ENCODE data around the gene VWA1. TPM values are rescaled to one million over a fixed set of nuclear protein-coding genes. Genes with fewer than 3 reads are reported as not detected.

The VWA1 gene
- total and polyA plus RNA-seq, 10 of the 15 experiments (the other 5 are each of a cell fraction or from before 2014, with no cell fraction given), result 0.02 to 1.7 (median 0.32) TPM; not detected in 2

DNA sequence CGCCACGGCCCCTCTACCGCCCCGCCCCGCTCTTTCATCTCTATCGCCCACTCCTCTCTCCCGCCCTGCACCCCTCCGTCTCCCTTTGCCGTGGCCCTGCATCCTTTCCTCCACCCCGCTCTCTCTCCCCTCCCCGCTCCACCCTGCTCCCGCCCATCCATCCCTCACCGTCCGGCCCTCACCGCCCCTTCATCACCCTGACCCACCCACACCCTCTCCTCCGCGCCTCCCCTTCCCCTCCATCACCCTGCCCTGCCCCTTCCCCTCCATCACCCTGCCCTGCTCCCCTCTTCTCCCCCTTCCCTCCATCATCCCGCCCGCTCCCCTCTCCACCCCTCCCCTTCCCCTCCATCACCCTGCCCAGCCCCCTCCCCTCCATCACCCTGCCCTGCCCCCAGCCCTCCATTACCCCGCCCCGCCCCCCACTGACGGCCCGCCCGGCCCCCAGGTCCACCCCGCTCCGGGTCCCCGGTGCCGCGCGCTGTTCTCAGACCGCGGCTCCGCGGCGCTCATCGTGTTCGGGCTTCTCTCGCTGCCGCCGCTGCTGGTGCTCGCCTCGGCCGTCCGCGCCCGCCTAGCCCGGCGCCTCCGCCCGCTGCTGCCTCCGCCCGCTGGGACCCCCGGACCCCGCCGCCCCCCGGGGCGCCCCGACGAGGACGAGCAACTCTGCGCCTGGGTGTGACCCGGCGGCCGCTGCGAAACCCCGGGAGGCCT lies 8.2 kb upstream of the VWA1 start:
- Histone ChIP-seq H3K27me3 (replicated peaks in 1 of 2; ENCODE audit: control insufficient read depth in 2 of 2, insufficient read depth in 2 of 2, low read length in 1 of 2) (peaks cover 0 to 2% of the 10 kb centered on the region in 2 experiments; a peak in 1 of 4 replicates), H4K20me1 (ENCODE audit: control insufficient read depth, insufficient read depth) (no peaks in the 10 kb centered on the region), H3K79me2 (ENCODE audit: control insufficient read depth, insufficient read depth, low read length) (no peaks in the 10 kb centered on the region), H3K36me3 (ENCODE audit: control insufficient read depth in 2 of 2, insufficient read depth in 2 of 2, low read length in 1 of 2) (no peaks in the 10 kb centered on the region), H2AFZ (ENCODE audit: control insufficient read depth, low read depth, low read length) (no peak overlapping the region), H3K9ac (ENCODE audit: control insufficient read depth, insufficient read depth, low read length) (no peak overlapping the region), H3K4me1 (ENCODE audit: control insufficient read depth, insufficient read depth, low read length) (no peaks in the 10 kb centered on the region), H3K27ac (ENCODE audit: control insufficient read depth, insufficient read depth) (no peak overlapping the region), H3K9me3 (replicated peaks; ENCODE audit: control insufficient read depth, insufficient read depth, low read length) (no peaks in the 10 kb centered on the region), H3K4me2 (ENCODE audit: control insufficient read depth, insufficient read depth) (no peak overlapping the region), H3K4me3 (no peak overlapping the region)
- intact Hi-C loops (cut with micrococcal nuclease; ENCODE audit: unreplicated experiment) (no loop called here), in situ Hi-C loops (cut with MboI) (no loop called here)
- DNase-seq (ENCODE audit: low read depth, low spot score) (no peak), ATAC-seq (no peak), FAIRE-seq (no peak)
- ChIA-PET RAD21 (ENCODE audit: unreplicated experiment) (no interaction called here), POLR2A (no interaction called here), CTCF (interaction anchor here (0.6 kb wide), 1 partner anchor 25 kb away, joined by 3 read pairs; no protein-coding TSS in a partner anchor), SMC1A (ENCODE audit: uncharacterized antibody, unreplicated experiment) (no interaction called here)
- WGBS (ENCODE audit: insufficient coverage, insufficient replicate concordance, low lambda C conversion rate, missing lambda C conversion rate), result 19% methylated on average over 9 of the region's 66 CpGs
- BruUV-seq (replicated peaks), result no TSS peak
- no peak for TF ChIP-seq FOXK2 (IDR thresholded peaks at IDR 0.05)
- no peak for TF ChIP-seq NR2C2 (IDR thresholded peaks at IDR 0.05; ENCODE audit: borderline replicate concordance, control insufficient read depth, insufficient read length, low read depth)
- TF ChIP-seq, protein P1, sequence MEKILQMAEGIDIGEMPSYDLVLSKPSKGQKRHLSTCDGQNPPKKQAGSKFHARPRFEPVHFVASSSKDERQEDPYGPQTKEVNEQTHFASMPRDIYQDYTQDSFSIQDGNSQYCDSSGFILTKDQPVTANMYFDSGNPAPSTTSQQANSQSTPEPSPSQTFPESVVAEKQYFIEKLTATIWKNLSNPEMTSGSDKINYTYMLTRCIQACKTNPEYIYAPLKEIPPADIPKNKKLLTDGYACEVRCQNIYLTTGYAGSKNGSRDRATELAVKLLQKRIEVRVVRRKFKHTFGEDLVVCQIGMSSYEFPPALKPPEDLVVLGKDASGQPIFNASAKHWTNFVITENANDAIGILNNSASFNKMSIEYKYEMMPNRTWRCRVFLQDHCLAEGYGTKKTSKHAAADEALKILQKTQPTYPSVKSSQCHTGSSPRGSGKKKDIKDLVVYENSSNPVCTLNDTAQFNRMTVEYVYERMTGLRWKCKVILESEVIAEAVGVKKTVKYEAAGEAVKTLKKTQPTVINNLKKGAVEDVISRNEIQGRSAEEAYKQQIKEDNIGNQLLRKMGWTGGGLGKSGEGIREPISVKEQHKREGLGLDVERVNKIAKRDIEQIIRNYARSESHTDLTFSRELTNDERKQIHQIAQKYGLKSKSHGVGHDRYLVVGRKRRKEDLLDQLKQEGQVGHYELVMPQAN (conservative IDR thresholded peaks at IDR 0.05), result no peak
- no peak for TF ChIP-seq POU2F2 (IDR thresholded peaks at IDR 0.05; ENCODE audit: borderline replicate concordance, low read depth, low read length)
- no peak for TF ChIP-seq BACH1 (IDR thresholded peaks at IDR 0.05; ENCODE audit: borderline replicate concordance)
- TF ChIP-seq, protein P2, sequence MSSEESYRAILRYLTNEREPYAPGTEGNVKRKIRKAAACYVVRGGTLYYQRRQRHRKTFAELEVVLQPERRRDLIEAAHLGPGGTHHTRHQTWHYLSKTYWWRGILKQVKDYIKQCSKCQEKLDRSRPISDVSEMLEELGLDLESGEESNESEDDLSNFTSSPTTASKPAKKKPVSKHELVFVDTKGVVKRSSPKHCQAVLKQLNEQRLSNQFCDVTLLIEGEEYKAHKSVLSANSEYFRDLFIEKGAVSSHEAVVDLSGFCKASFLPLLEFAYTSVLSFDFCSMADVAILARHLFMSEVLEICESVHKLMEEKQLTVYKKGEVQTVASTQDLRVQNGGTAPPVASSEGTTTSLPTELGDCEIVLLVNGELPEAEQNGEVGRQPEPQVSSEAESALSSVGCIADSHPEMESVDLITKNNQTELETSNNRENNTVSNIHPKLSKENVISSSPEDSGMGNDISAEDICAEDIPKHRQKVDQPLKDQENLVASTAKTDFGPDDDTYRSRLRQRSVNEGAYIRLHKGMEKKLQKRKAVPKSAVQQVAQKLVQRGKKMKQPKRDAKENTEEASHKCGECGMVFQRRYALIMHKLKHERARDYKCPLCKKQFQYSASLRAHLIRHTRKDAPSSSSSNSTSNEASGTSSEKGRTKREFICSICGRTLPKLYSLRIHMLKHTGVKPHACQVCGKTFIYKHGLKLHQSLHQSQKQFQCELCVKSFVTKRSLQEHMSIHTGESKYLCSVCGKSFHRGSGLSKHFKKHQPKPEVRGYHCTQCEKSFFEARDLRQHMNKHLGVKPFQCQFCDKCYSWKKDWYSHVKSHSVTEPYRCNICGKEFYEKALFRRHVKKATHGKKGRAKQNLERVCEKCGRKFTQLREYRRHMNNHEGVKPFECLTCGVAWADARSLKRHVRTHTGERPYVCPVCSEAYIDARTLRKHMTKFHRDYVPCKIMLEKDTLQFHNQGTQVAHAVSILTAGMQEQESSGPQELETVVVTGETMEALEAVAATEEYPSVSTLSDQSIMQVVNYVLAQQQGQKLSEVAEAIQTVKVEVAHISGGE (CRISPR knock-in tag; IDR thresholded peaks at IDR 0.05), result no peak
- TF ChIP-seq, protein P3, sequence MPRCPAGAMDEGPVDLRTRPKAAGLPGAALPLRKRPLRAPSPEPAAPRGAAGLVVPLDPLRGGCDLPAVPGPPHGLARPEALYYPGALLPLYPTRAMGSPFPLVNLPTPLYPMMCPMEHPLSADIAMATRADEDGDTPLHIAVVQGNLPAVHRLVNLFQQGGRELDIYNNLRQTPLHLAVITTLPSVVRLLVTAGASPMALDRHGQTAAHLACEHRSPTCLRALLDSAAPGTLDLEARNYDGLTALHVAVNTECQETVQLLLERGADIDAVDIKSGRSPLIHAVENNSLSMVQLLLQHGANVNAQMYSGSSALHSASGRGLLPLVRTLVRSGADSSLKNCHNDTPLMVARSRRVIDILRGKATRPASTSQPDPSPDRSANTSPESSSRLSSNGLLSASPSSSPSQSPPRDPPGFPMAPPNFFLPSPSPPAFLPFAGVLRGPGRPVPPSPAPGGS (IDR thresholded peaks at IDR 0.05; ENCODE audit: borderline replicate concordance, insufficient read depth, low read depth, low read length, poor library complexity, severe bottlenecking), result no peak
- TF ChIP-seq, protein P4, sequence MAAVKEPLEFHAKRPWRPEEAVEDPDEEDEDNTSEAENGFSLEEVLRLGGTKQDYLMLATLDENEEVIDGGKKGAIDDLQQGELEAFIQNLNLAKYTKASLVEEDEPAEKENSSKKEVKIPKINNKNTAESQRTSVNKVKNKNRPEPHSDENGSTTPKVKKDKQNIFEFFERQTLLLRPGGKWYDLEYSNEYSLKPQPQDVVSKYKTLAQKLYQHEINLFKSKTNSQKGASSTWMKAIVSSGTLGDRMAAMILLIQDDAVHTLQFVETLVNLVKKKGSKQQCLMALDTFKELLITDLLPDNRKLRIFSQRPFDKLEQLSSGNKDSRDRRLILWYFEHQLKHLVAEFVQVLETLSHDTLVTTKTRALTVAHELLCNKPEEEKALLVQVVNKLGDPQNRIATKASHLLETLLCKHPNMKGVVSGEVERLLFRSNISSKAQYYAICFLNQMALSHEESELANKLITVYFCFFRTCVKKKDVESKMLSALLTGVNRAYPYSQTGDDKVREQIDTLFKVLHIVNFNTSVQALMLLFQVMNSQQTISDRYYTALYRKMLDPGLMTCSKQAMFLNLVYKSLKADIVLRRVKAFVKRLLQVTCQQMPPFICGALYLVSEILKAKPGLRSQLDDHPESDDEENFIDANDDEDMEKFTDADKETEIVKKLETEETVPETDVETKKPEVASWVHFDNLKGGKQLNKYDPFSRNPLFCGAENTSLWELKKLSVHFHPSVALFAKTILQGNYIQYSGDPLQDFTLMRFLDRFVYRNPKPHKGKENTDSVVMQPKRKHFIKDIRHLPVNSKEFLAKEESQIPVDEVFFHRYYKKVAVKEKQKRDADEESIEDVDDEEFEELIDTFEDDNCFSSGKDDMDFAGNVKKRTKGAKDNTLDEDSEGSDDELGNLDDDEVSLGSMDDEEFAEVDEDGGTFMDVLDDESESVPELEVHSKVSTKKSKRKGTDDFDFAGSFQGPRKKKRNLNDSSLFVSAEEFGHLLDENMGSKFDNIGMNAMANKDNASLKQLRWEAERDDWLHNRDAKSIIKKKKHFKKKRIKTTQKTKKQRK (IDR thresholded peaks at IDR 0.05; ENCODE audit: low read depth, low read length), result no peak
- no peak for TF ChIP-seq CREB1 (IDR thresholded peaks at IDR 0.05; ENCODE audit: low read depth)
- TF ChIP-seq, protein P5, sequence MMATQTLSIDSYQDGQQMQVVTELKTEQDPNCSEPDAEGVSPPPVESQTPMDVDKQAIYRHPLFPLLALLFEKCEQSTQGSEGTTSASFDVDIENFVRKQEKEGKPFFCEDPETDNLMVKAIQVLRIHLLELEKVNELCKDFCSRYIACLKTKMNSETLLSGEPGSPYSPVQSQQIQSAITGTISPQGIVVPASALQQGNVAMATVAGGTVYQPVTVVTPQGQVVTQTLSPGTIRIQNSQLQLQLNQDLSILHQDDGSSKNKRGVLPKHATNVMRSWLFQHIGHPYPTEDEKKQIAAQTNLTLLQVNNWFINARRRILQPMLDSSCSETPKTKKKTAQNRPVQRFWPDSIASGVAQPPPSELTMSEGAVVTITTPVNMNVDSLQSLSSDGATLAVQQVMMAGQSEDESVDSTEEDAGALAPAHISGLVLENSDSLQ (IDR thresholded peaks at IDR 0.05), result no peak
- TF ChIP-seq JUND (IDR thresholded peaks at IDR 0.05; ENCODE audit: low read depth, low read length), result no peak
